Measurements from ENCODE around the gene MAGED4B. TPM values are rescaled to one million over a fixed set of nuclear protein-coding genes. Genes with fewer than 3 reads are reported as not detected.
"Not testable (repeated sequence)": the region's sequence is repeated elsewhere in the genome, so short reads cannot be mapped to it uniquely, and the experiment has no call there.

The MAGED4B gene
- polyA plus RNA-seq: 10 to 100 TPM in 1 of 3 donors, 1 to 10 TPM in 2; 2.2 to 10.2 (median 5.5) TPM

GRCh38 chrX:52068666-52069640 lies at the start of gene MAGED4B:
Gene MAGED4B, minus strand, starts transcription at chrX:52069183. Its CDS starts 1,011 bp downstream, at chrX:52068172.
- WGBS, 3 donors: no CpG with 5 or more reads among the region's 56 CpGs
- H3K27ac ChIP-seq (ENCODE audit: low read depth, low read length): not testable (repeated sequence)

GRCh38 chrX:52118262-52118661 lies 49.3 kb upstream of the MAGED4B start:
- H3K27ac ChIP-seq (ENCODE audit: low read depth, low read length): no peak overlapping the region
- WGBS, 3 donors: 49 to 62% (median 62%) methylated on average over 3 of the region's 3 CpGs

GRCh38 chrX:52082578-52082977 lies 13.6 kb upstream of the MAGED4B start:
- WGBS, 3 donors: 41 to 58% (median 46%) methylated on average over 4 of the region's 4 CpGs
- no peak overlapping the region for H3K27ac ChIP-seq (ENCODE audit: low read depth, low read length)

GRCh38 chrX:52078131-52078530 lies 9.1 kb upstream of the MAGED4B start:
- WGBS, 3 donors: 0 to 80% (median 29%) methylated on average over 1 of the region's 1 CpG

GRCh38 chrX:52042288-52042687 lies 26.7 kb downstream of the MAGED4B start:
- WGBS, 3 donors: no CpG with 5 or more reads among the region's 6 CpGs
- not testable (repeated sequence) for H3K27ac ChIP-seq (ENCODE audit: low read depth, low read length)

More at GRCh38 chrX:52078131-52078530, 9.1 kb upstream of the MAGED4B start:
- no peak overlapping the region for H3K27ac ChIP-seq (ENCODE audit: low read depth, low read length)

- no peak overlapping the region for H3K27ac ChIP-seq (ENCODE audit: low read depth, low read length)
- WGBS, 3 donors: 52 to 97% (median 69%) methylated on average over 1 of the region's 1 CpG
Measured at GRCh38 chrX:52034211-52034610, 34.8 kb downstream of the MAGED4B start.

GRCh38 chrX:52031371-52031770 lies 37.6 kb downstream of the MAGED4B start:
- 56 to 75% (median 66%) methylated on average over 2 of the region's 2 CpGs for WGBS, 3 donors

GRCh38 chrX:52015794-52016193 lies 53.2 kb downstream of the MAGED4B start:
- H3K27ac ChIP-seq (ENCODE audit: low read depth, low read length): no peak overlapping the region
- WGBS, 3 donors: 15 to 31% (median 16%) methylated on average over 3 of the region's 3 CpGs

More at GRCh38 chrX:52031371-52031770, 37.6 kb downstream of the MAGED4B start:
- no peak overlapping the region for H3K27ac ChIP-seq (ENCODE audit: low read depth, low read length)

Other genes starting within 250 kb of the MAGED4B start
- 10 to 100 TPM; 26.4 to 33.0 (median 28.6) TPM for gene MAGED1, start 175.6 kb downstream of the MAGED4B start, polyA plus RNA-seq
- gene MAGED4, start 115.7 kb upstream of the MAGED4B start, polyA plus RNA-seq: 1 to 10 TPM in 2 of 3 donors, under 1 TPM in 1; 0.90 to 3.7 (median 3.1) TPM